Measurements from ENCODE around the gene CADM2.

DNA sequence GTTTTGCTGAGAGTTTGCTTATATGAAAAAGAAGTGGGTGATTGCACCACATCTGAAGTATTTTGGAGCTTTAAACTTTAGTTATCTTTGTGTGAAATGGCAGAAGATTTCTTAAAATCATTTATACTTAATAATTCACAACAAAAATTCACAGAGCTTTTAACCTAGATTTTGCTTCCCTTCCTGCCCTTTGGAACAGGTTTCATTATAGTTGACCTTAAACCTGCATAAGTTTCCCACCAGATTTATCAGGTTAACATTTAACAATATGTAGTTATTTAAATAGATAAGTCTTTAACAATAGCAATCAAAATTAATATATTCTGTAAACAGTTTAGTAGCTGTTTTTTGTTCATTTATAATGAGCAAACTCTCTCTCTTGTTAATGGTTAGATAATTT lies 30.3 kb downstream of the CADM2 start:
- TF ChIP-seq, protein P1, sequence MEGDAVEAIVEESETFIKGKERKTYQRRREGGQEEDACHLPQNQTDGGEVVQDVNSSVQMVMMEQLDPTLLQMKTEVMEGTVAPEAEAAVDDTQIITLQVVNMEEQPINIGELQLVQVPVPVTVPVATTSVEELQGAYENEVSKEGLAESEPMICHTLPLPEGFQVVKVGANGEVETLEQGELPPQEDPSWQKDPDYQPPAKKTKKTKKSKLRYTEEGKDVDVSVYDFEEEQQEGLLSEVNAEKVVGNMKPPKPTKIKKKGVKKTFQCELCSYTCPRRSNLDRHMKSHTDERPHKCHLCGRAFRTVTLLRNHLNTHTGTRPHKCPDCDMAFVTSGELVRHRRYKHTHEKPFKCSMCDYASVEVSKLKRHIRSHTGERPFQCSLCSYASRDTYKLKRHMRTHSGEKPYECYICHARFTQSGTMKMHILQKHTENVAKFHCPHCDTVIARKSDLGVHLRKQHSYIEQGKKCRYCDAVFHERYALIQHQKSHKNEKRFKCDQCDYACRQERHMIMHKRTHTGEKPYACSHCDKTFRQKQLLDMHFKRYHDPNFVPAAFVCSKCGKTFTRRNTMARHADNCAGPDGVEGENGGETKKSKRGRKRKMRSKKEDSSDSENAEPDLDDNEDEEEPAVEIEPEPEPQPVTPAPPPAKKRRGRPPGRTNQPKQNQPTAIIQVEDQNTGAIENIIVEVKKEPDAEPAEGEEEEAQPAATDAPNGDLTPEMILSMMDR (IDR thresholded peaks at IDR 0.05; ENCODE audit: insufficient read depth, low read depth, low read length) = no peak
- TF ChIP-seq EZH2 (IDR thresholded peaks at IDR 0.05; ENCODE audit: insufficient read depth, low read length) = no peak
